HEK293 (cell line): ENCODE measurements around the gene TNFRSF21.
A peak's percentile ranks its signal among the peaks of the same experiment; 100 is the strongest.

Experiments
- BCL11B ChIP-seq: fragments of 450-650 bp; formaldehyde crosslinking; IDR thresholded peaks from 2 replicates; pipeline ENCODE4 v1.5.1; 2016; ENCODE audit warnings: low read depth, missing biosample characterization, missing genetic modification characterization
- HOXC10 ChIP-seq: sonication (generic); formaldehyde crosslinking; IDR thresholded peaks from 2 replicates; pipeline ENCODE4 v1.8.1; 2023; ENCODE audit warnings: mild to moderate bottlenecking, missing genetic modification reagents
- IKZF3 ChIP-seq: fragments of 450-650 bp; IDR thresholded peaks from 2 replicates; pipeline ENCODE4 v1.5.0; 2018; ENCODE audit warnings: missing biosample characterization, mild to moderate bottlenecking, missing genetic modification characterization, moderate library complexity
- KLF16 ChIP-seq: fragments of 450-650 bp; formaldehyde crosslinking; IDR thresholded peaks from 2 replicates; pipeline ENCODE4 v1.5.1; 2017; ENCODE audit warnings: missing biosample characterization, missing genetic modification characterization
- PATZ1 ChIP-seq: fragments of 450-650 bp; formaldehyde crosslinking; IDR thresholded peaks from 2 replicates; pipeline ENCODE4 v1.5.1; 2016; ENCODE audit warnings: missing biosample characterization, missing genetic modification characterization
- PBX3 ChIP-seq: sonication (generic); formaldehyde crosslinking; IDR thresholded peaks from 2 replicates; pipeline ENCODE4 v1.8.1; 2022; ENCODE audit warnings: mild to moderate bottlenecking, moderate library complexity, missing genetic modification reagents
- REPIN1 ChIP-seq: fragments of 450-650 bp; formaldehyde crosslinking; IDR thresholded peaks from 2 replicates; pipeline ENCODE4 v1.5.1; 2017; ENCODE audit warnings: missing biosample characterization, missing genetic modification characterization, low read depth
- TRIM28 ChIP-seq: IDR thresholded peaks from 2 replicates; pipeline ENCODE4 v1.6.1; 2011; ENCODE audit warnings: low read length, control low read depth, borderline replicate concordance
- WT1 ChIP-seq: fragments of 450-650 bp; formaldehyde crosslinking; IDR thresholded peaks from 2 replicates; pipeline ENCODE4 v1.5.1; 2016; ENCODE audit warnings: missing biosample characterization, missing genetic modification characterization
- ZBTB20 ChIP-seq: fragments of 450-650 bp; formaldehyde crosslinking; IDR thresholded peaks from 2 replicates; pipeline ENCODE4 v1.5.1; 2016; ENCODE audit warnings: missing biosample characterization, missing genetic modification characterization
- ZNF214 ChIP-seq: fragments of 450-650 bp; formaldehyde crosslinking; IDR thresholded peaks from 2 replicates; pipeline ENCODE4 v1.5.1; 2017; ENCODE audit warnings: missing biosample characterization, mild to moderate bottlenecking, missing genetic modification characterization, borderline replicate concordance
- ZNF24 ChIP-seq: fragments of 450-650 bp; formaldehyde crosslinking; IDR thresholded peaks from 2 replicates; pipeline ENCODE4 v1.5.1; 2016; ENCODE audit warnings: missing biosample characterization, missing genetic modification characterization
- ZNF280C ChIP-seq: fragments of 450-650 bp; formaldehyde crosslinking; IDR thresholded peaks from 2 replicates; pipeline ENCODE4 v1.5.1; 2016; ENCODE audit warnings: missing biosample characterization, missing genetic modification characterization
- ZNF335 ChIP-seq: fragments of 450-650 bp; formaldehyde crosslinking; conservative IDR thresholded peaks from 2 replicates; pipeline ENCODE4 v1.5.1; 2016; ENCODE audit warnings: missing biosample characterization, missing genetic modification characterization
- ZNF362 ChIP-seq: fragments of 450-650 bp; formaldehyde crosslinking; IDR thresholded peaks from 2 replicates; pipeline ENCODE4 v1.5.1; 2016; ENCODE audit warnings: missing biosample characterization, missing genetic modification characterization
- ZNF37A ChIP-seq: fragments of 450-650 bp; IDR thresholded peaks from 2 replicates; pipeline ENCODE4 v1.5.1; 2018; ENCODE audit warnings: missing biosample characterization, missing genetic modification characterization
- ZNF394 ChIP-seq: fragments of 450-650 bp; formaldehyde crosslinking; IDR thresholded peaks from 2 replicates; pipeline ENCODE4 v1.5.1; 2016; ENCODE audit warnings: missing biosample characterization, missing genetic modification characterization, mild to moderate bottlenecking, moderate library complexity, borderline replicate concordance
- ZNF426 ChIP-seq: fragments of 450-650 bp; formaldehyde crosslinking; IDR thresholded peaks from 2 replicates; pipeline ENCODE4 v1.5.1; 2017; ENCODE audit warnings: missing biosample characterization, missing genetic modification characterization, mild to moderate bottlenecking, inconsistent platforms, moderate library complexity
- ZNF449 ChIP-seq: fragments of 450-650 bp; formaldehyde crosslinking; IDR thresholded peaks from 2 replicates; pipeline ENCODE4 v1.5.1; 2017; ENCODE audit warnings: missing biosample characterization, mild to moderate bottlenecking, missing genetic modification characterization, moderate library complexity
- ZNF501 ChIP-seq: fragments of 450-650 bp; formaldehyde crosslinking; IDR thresholded peaks from 2 replicates; pipeline ENCODE4 v1.5.1; 2016; ENCODE audit warnings: missing biosample characterization, missing genetic modification characterization
- ZNF555 ChIP-seq: fragments of 450-650 bp; formaldehyde crosslinking; conservative IDR thresholded peaks from 2 replicates; pipeline ENCODE4 v1.5.1; 2017; ENCODE audit warnings: missing biosample characterization, mild to moderate bottlenecking, missing genetic modification characterization, inconsistent platforms
- ZNF600 ChIP-seq: fragments of 450-650 bp; formaldehyde crosslinking; IDR thresholded peaks from 2 replicates; pipeline ENCODE4 v1.5.1; 2016; ENCODE audit warnings: missing biosample characterization, missing genetic modification characterization
- ZNF660 ChIP-seq: fragments of 450-650 bp; IDR thresholded peaks from 2 replicates; pipeline ENCODE4 v1.5.1; 2018; ENCODE audit warnings: missing biosample characterization, mild to moderate bottlenecking, missing genetic modification characterization
- ZNF785 ChIP-seq: fragments of 450-650 bp; formaldehyde crosslinking; IDR thresholded peaks from 2 replicates; pipeline ENCODE4 v1.5.1; 2016; ENCODE audit warnings: missing biosample characterization, missing genetic modification characterization
- ZSCAN16 ChIP-seq: fragments of 450-650 bp; formaldehyde crosslinking; IDR thresholded peaks from 2 replicates; pipeline ENCODE4 v1.5.1; 2016; ENCODE audit warnings: missing biosample characterization, missing genetic modification characterization
- ZXDB ChIP-seq: fragments of 450-650 bp; formaldehyde crosslinking; IDR thresholded peaks from 2 replicates; pipeline ENCODE4 v1.5.1; 2016; ENCODE audit warnings: missing biosample characterization, missing genetic modification characterization

TNFRSF21 gene

GRCh38 chr6:47308552-47309290 lies 984 bp downstream of the TNFRSF21 start (continued):
- TF ChIP-seq ZSCAN16 (tag by site-specific recombination) (no peak), ZNF600 (tag by site-specific recombination) (peak; percentile 76), ZNF24 (tag by site-specific recombination) (no peak), REPIN1 (tag by site-specific recombination) (no peak), ZNF555 (no peak), PATZ1 (tag by site-specific recombination) (0 out of 2 replicates have a peak, but pooled peaks have one; percentile 14), WT1 (tag by site-specific recombination) (no peak), ZXDB (no peak), ZNF660 (no peak), ZNF501 (tag by site-specific recombination) (0 out of 2 replicates have a peak, but pooled peaks have one; percentile 52), HOXC10 (peak; percentile 49; the same call in 1 of the 2 replicates), IKZF3 (tag by site-specific recombination) (no peak), ZNF785 (tag by site-specific recombination) (no peak), ZNF37A (tag by site-specific recombination) (no peak), ZNF362 (tag by site-specific recombination) (no peak), ZNF449 (no peak), ZNF426 (tag by site-specific recombination) (no peak), BCL11B (tag by site-specific recombination) (no peak), ZNF335 (tag by site-specific recombination) (peak; percentile 45; the same call in 1 of the 2 replicates), TRIM28 (no peak), ZNF214 (no peak), KLF16 (tag by site-specific recombination) (no peak), ZNF394 (tag by site-specific recombination) (no peak), PBX3 (CRISPR knock-in tag) (peak; percentile 20; the same call in 1 of the 2 replicates), ZNF280C (tag by site-specific recombination) (no peak), ZBTB20 (no peak)
